ENCODE measurements around the gene ZFR2.

The ZFR2 gene

DNA sequence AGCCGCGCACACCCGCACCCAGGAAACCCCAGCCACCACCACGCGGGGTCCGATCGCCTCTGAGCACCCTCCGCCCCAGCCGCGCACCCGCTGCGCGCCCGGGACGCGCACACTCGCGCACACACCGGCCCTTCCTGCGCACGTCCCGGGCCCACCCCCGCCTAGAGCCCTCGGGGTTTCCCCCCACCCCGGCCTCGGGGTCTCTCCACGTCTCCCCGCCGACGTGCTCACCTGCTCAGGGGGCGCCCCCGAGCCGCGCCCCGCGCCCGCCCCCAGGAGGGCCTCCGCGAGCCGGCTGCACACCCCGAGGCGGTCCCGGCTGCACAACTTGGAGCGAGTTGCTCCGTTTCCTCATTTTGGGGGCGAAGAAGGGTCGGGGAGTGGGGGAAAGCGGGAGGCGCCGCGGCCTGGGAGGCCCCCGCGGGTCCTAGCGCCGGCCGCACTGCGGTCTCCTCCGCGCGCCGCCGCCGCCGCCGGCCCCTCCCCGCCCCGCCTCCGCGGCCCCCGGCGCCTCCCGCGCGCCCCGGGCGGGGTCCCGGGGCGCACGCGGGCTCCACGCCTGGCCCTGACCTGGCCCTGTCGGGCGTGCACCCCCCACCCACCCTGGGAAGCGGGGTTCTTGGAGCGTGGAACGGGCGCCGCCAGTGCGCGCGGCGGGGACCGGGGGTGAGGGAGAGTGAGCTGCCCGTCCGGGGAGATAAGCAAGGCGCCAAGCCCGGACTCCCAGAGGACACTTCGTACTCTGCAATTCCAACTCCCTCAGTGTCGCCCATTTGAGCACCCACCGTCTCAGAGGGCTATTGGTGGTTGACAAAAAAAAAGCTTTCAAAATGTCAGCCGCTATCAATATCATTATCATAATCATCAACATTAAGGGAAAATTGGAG is 82.7 kb downstream of the ZFR2 start, which contains the start of gene MATK:
Gene MATK (minus strand): TSS at position 444 of the 887 bp plus-strand sequence. CDS start 1,246 bp downstream, outside the sequence.
- DNase-seq (ENCODE audit: low spot score) = no peak

DNA sequence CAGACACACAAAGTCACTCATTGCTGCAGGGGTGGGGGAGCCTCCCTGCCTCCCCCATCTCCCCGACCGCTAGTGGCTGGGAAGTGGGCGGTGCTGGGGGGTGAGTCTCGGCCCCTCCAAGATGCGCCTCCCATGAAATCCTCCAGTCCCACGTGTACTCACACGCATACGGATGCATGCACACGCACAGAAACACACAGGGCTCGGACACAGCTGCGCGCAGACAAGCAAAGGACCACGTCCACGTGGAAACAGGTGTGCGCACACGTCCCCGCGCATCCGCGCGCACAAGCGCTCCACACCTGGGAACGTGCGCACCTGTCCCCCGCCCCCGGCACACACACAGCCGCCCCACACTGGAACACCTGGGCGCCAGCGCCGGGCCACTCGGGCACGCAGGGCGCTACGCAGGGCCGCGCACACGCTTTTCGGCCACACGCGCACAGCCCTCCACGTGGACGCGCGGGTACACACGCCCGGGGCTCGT is 83.3 kb downstream of the ZFR2 start:
- DNase-seq (ENCODE audit: low spot score) = no peak

DNA sequence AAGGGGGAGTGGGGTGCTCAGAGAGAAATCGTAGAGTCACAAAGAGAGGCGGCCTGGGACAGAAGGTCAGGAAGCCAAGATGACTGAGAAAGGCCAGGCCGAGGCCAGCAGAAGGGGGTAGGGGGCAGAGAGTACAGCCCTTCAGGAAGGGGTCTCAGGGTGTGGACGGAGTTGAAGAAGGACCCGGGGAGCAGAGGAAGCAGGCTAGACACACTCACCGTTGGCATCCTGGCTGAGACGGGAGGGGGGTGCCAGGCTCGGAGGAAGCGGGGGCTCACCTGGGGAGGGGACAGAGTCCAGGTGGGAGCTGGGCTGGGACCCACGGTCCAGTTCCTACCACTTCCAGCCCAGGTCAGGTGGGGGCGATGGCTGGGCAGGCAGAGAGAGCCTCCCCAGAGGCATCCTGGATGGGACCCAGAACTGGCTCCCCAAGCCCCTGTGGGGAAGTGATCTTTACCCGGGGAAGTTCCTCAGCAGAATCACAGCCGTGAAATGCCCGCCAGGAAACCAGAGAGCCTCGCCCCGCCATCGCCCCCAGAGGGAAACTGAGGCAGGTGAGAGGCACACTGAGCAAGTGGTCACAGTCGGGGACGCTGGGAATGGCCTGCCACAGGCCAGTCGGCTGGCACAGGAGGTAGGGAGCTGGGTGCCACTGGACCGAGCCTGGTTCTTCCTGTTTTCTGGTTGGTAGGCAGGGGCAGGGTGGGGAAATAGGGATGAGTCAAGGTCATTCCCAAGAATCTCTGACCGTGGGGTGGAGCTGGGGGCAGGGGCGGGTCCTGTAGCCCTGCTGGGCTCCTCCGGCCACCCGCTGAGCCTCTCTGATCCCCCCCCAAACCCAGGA is 84.0 kb downstream of the ZFR2 start:
- DNase-seq (ENCODE audit: low spot score) = no peak

DNA sequence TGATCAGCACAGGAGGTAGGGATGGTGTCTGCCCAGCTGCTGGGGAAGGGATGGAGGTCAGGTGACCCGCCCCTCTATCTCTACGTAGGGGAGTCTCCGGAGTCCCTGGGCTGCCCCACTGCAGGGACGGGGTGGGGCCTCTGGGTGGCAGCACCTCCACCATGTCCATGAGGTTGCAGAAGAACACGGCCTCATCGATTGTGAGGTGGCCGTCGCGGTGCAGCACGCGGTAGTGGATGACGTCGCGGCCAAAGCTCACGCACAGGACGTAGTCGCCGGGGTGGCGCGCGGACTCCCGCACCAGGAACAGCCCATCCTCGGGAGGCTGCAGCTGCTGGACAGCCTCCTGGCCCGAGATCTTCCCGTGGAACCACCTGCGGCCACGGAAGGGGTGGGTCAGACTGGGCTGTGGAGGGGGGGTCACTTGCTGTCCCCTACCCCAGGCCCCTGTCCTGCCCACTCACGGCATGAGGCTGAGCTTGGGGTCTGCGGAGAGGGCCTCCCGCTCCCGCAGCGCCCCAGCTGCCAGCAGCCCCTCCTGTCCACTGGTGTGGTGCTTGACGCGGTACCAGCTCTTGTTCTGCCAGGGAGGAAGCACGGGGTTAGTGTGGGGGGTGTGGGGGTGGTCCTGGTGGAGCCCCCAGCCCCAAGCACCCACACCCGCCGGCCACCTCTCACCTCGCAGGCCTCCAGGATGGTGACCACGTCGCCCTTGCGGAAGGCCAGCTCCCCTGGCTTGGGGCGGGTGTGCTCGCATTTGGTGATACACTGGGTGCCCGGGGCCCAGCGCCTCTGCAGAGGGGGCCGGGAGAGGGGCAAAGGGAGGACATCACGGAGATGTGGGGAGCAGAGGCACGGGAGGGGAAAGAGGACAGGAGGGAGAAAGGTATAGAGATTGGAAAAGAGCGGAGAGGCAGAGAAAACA is 84.9 kb downstream of the ZFR2 start:
- no peak for DNase-seq (ENCODE audit: low spot score)

DNA sequence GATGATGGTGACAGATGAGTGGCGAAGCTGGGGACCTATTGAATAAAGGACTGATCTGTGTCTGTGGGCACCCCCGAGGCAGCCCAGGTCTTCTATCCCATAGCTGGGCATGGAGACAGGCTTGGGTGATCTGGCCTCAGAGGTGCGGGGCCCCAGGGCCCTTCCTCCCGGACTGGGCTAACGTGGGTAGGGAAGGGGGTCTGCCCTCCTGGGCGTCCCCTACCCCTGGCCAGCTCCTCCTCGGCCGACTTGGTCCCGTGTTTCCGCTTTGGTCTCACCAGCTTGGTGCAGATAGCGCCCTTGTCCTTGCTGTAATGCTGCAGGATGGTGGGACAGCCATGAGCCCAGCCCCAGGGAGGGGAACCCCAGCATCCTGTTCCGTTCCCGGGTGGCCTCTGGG is 85.9 kb downstream of the ZFR2 start:
- DNase-seq (ENCODE audit: low spot score) = no peak

DNA sequence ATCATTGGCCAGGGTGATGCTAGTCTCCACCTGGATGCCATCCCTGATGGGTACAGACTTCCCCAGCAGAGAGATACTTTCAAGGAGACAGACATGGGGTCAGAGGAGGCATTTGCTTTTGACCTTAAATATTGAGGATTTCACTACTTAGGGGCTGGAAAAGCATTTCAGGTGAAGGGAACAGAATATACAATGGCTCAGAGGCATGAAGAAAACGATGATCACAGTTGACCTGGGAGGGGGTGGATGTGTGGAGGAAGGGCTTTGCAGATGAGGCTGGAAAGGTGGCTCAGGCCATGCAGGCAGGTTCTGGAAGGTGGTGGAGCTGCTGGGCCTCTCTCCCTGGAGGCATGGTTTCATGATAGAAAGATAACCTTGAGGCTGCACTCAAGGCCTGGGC is 86.5 kb downstream of the ZFR2 start:
- DNase-seq (ENCODE audit: low spot score) = no peak

DNA sequence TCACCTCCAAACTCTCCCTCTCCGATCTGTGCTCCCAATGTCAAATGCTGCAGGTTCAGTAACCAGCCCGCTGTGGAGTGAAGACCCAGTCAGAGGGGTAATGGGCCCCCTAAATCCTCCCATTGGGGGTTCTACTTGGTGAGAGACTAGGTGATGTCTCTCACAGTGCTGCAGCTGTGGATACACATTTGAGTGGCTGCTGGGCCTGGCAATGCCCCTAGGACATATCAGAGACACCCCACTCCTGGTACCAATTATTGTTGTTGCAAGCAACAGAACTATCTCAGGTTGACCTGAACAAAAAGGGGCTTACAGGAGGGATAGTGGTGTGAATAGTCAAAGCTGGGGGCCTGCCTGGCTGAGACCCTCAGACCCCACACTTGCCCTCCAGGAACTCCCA is 87.2 kb downstream of the ZFR2 start:
- no peak for DNase-seq (ENCODE audit: low spot score)

DNA sequence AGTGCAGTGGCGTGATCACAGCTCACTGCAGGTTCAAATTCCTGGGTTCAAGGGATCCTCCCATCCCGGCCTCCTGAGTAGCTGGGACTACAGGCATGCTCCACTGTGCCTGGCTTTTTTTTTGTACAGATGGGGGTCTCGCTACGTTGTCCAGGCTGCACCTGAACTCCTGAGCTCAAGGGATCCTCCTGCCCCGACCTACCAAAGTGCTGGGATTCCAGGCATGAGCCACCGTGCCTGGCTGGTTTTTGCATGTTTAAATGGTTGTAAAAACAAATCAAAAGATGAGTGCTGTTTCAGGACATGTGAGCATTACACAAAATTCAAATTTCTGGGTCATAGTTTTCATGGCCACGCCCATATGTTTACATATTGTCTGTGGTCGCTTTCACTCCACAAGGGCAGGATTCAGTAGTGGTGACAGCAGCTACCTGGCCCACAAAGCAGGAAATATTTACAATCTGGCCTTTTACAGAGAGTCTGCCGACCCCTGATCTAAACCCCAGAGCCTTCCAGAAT is 88.0 kb downstream of the ZFR2 start:
- no peak for DNase-seq (ENCODE audit: low spot score)

DNA sequence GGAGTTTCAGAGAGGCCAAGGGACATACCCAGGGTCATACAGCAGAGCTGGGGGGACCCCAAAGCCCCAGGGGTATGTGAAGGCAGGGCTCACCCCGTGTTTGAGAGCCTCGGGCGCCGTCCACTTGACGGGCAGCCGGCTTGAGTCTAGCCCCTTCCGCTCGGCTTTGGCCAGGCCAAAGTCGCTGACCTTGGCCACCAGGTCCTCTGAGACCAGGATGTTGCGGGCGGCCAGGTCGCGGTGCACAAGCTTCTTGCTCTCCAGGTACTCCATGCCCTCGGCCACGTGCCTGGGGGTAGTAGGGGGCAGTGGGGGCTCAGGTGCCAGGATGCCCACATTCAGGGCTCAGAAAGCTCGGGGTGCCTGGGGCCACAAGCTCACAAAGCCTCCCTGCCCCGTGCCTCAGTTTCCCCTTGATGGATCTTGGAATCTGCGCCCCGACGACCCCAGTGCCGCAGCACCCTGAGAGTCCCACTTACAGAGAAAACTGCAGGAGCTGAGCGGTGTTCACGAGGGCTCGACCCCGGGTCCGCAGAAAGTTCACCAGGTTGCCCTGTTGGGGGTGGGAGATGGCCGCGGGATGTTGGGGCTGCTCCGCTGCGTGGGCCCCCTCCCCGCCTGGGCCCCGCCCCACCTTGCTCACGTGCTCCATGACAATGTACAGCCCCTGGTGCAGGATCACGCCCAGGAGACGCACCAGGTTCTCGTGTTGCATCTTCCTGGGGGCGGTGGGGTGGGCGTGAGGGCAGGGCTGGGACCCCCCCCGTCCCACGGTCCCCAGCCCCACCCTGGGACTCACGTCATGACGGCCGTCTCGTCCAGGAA is 89.7 kb downstream of the ZFR2 start:
- no peak for DNase-seq (ENCODE audit: low spot score)

DNA sequence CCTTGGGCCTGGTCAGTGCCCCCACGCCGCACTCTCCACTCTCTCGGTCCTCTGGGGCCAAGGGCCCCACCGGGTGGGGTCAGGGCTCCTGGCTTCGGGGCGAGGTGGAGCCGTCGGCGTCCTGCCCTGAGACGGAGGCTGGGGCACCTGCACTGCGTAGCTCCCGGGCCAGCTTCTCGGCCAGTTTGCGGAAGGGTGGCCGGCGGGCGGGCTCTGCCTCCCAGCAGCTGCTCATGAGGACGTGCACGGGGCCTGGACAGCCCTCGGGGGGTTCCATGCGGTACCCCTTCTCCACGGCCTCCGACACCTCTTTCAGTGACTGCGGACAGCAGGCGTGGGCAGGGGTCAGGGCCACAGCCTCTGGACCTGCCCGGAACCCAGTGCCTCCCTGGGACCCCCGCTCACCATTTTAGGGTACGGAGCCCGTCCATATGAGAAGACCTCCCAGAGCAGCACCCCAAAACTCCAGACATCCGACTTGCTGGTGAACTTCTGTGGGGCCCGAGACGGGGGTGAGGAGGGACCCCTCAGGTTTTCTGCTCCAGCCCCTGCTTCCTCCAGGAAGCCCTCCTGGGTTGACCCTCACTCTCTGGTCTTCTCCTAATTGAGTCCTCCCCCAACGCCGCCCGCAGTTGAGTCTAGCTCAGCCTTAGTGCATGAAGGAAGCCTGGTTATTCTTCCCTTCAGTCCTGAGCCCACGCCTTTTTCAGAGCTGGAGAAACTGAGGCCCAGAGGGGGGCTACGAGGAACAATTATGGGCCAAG is 90.6 kb downstream of the ZFR2 start:
- no peak for DNase-seq (ENCODE audit: low spot score)

DNA sequence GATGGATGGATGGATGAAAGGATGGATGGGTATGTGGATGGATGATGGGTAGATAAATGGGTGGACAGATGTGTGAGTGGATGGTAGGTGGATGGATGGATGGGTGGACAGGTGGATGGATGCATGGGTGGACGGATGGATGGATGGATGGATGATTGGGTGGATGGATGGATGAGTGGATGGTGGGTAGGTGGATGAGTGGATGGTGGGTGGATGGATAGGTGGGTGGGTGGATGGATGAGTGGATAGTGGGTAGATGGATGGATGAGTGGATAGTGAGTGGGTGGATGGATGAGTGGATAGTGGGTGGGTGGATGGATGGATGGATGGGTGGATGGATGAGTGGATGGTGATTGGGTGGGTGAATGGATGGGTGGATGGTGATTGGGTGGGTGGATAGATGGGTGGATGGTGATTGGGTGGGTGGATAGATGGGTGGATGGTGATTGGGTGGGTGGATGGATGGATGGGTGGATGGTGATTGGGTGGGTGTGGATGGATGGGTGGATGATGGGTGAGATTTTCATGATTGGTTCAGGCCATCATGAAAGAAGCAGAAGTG is 92.3 kb downstream of the ZFR2 start:
- DNase-seq (ENCODE audit: low spot score) = no peak

DNA sequence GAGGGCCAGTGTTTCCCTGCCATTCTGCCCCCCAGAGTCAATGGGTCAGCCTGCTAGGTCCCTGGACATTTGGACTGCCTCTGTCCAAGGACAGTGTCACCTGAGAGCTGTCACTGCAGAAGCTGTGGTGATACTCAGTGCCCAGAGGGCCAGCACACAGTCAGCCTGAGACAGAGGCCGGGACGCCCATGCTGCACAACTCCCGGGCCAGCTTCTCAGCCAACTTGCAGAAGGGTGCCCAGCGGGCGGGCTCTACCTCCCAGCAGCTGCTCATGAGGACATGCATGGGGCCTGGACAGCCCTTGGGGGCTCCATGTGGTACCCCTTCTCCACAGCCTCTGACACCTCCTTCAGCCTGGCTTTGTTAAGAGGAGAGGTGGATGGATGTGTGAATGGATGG is 93.0 kb downstream of the ZFR2 start:
- DNase-seq (ENCODE audit: low spot score) = no peak

DNA sequence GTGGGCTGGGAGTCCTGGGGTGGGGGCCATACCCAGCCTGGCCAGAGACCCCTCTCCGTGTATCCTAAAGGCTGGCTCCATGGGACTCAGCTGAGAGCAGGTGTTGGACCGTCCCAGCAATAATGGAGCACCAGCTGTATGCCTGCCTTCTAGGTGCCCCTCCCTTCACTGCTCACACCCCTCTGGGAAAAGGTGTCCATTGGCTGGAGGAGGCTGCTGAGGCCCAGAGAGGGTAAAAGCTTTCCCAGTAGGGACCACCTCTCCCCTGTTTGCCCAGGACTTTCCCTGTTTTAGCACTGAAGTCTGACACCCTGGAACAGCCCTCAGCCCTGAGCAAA is 93.5 kb downstream of the ZFR2 start:
- DNase-seq (ENCODE audit: low spot score) = no peak

DNA sequence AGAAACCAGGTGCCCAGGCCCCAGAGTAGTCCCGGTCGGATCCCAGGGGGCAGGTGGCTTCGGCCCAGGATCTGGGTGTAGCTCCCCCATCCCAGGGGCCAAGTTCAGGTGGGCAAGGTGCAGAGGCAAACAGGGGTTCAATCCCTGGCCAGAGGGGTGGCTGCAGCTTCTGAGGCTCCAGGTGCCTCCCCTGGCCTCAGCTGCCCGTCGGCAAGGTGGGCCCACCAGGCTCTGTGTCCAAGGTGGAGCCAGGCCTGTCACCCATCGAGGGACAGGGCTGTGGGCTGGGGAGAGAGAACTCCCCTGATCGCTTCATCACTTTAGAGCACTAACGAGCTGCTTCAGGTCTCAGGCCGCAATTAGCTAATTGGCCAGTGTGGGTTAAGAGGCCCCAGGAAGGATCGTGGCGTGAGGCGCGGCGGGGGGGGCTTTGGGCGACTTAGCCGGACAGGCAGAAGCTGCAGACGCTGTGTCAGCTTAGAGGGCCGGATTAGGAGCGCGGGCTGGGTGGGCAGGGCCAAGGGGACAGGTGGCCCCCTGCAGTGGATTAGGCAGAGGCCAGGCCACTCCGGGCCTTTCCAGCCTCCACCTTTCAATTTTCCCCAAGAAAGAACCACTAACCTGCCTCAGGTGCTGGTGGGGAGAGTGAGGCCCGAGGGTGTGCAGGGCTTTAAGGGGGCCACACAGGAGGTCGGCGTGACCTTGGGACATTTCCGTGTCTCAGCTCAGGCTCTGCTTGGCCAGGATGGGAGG is 94.0 kb downstream of the ZFR2 start:
- DNase-seq (ENCODE audit: low spot score) = no peak

DNA sequence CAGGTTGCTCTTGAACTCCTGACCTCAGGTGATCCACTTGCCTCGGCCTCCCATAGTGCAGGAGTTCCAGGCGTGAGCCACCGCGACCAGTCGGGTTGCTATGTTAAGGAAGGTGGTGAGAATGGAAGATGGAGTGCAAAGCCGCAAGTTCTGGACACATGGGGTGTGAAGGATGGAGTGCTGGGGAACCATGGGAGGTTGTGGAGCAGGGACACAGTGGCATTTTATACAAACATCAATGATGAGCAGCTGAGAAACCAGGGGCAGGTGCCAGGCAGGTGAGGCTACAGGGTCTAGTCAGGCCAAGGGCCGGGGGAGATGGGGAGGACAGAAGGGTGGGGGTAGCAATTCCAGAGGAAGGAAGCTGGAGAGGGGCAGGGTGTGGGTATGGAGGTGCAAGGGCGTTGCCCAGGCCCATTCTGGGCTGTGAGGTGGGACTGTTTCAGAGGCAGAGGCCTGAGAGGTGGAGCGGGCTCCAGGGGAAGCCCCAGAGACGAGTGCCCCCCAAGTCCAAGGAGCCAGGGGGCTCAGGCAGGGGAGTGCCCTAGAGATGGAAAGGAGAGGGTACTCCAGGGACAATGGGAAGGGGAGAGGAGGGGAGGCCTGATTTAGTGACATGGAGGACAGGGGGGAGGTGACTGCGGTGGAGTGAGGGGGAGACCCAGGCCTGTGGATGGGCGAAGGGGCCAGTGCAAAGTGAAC is 94.9 kb downstream of the ZFR2 start:
- DNase-seq (ENCODE audit: low spot score) = no peak

DNA sequence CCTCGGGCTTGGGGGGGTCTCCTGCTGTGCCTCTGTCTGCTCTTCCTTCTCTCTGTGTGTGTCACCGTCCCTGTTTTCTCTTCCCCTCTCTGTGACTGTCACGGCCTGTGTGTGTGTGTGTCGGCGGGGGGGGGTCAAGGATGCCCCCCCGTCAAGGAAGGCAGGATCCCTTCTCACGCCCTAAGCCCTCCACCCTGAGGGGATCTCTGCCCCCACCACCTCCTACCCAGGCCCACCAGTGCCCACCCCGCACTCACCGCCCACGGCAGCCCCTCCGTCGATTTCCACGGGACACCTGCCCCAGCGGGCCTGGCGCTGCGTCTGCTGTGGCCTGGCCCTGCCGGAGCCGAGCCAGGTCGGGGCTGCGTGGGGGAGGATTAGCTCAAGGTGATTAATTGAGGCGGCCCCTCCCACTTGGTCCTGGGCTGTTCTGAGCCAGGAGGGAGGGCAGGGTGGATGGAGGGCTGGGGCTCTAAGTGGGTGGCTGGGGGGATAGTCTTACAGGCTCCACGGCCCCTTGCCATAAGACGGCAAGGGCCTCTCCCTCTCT is 96.9 kb downstream of the ZFR2 start, which contains the start of gene RAX2:
Gene RAX2 (minus strand): TSS at position 323 of the 550 bp plus-strand sequence. CDS start 486 bp downstream, outside the sequence.
- DNase-seq (ENCODE audit: low spot score) = no peak

DNA sequence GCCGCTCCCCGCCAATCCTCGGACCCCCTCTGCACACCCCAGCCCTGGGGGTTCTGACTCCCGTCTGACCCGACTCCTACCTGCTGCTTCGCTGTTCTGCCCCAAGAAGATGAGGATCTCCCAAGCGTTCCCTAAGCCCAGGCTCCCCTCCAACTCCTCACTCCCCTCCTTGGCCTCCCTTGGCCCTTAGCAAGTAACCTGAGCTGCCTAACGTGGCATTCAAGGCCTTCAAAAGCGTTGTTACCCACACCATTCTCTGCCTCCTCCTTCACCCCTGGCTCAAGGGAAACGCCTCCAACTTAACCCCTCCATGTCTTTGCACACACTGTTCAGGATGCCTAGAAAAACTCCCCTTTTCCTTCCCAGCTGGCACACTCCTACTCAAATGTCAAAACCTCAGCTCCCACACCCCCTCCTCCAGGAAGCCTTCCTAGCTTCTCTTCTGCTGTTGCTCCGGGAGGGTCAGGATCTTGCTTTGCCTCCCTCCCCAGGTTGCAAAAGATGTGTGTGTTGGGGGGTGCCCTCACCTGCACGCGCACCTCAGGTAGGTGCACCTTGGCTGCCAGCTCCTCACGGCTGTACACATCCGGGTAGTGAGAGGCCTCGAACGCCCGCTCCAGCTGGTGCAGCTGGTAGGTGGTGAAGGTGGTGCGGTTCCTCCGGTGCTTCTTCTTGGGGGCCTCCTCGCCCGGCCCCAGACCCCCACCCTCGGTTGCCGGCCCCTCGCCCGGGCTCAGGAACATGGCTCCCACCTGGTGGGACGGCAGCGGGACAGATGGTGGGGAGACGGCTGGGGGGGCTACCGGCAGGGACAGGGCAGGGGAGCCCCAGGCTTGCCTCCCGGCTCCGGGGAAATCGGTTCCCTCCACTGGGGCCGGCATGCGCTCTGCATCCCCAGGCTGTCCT is 97.6 kb downstream of the ZFR2 start:
- no peak for DNase-seq (ENCODE audit: low spot score)

All from germinal center (tissue), 1 donor.